ENCODE data around the gene STH. TPM values are rescaled to one million over a fixed set of nuclear protein-coding genes. Genes with fewer than 3 reads are reported as not detected.

STH gene
- polyA plus RNA-seq, 1 donor (not counting 4 experiments of a cell fraction or from before 2014, with no cell fraction given): not detected

GRCh38 chr17:46000757-46001156 lies 1.7 kb downstream of the STH start:
- Histone ChIP-seq H3K27ac (ENCODE audit: control insufficient read depth, insufficient read depth, low read length) (no peak overlapping the region), H2AFZ (ENCODE audit: control insufficient read depth, low read length) (no peak overlapping the region), H4K20me1 (ENCODE audit: control insufficient read depth, extremely low read depth, insufficient read depth, low read length) (no peaks in the 10 kb centered on the region), H3K36me3 (ENCODE audit: control insufficient read depth in 2 of 2, extremely low read depth in 1 of 2, insufficient read depth in 2 of 2, low read length in 2 of 2) (no peaks in the 10 kb centered on the region), H3K4me1 (ENCODE audit: control insufficient read depth, extremely low read depth, insufficient read depth, low read length) (no peaks in the 10 kb centered on the region), H3K9ac (ENCODE audit: control insufficient read depth, extremely low read depth, insufficient read depth, low read length) (no peak overlapping the region), H3K4me2 (ENCODE audit: control insufficient read depth, extremely low read depth, insufficient read depth, low read depth, low read length) (no peak overlapping the region), H3K9me1 (ENCODE audit: control insufficient read depth, extremely low read depth, insufficient read depth, low read length) (no peaks in the 10 kb centered on the region), H3K27me3 (ENCODE audit: control insufficient read depth, extremely low read depth, insufficient read depth, low read length) (peaks cover 17% of the 10 kb centered on the region), H3K9me3 (ENCODE audit: control insufficient read depth, low read depth, low read length) (no peaks in the 10 kb centered on the region), H3K79me2 (ENCODE audit: control insufficient read depth, insufficient read depth, low read length) (no peaks in the 10 kb centered on the region), H3K4me3 (ENCODE audit: control insufficient read depth in 2 of 3, extremely low read depth in 1 of 3, insufficient read depth in 2 of 3, low read depth in 1 of 3, low read length in 3 of 3) (no peak overlapping the region)
- FAIRE-seq: no peak
- no peak for DNase-seq (ENCODE audit: low read depth, low spot score)
- TF ChIP-seq EZH2 (IDR thresholded peaks at IDR 0.05; ENCODE audit: low read length) (no peak), CTCF (optimal IDR thresholded peaks at IDR 0.05 in 1 of 3, IDR thresholded peaks at IDR 0.05 in 1 of 3, conservative IDR thresholded peaks at IDR 0.05 in 1 of 3; ENCODE audit: extremely low read depth in 1 of 3, insufficient read depth in 2 of 3, low read length in 3 of 3) (no peak)
- dilution Hi-C loops (cut with MboI; ENCODE audit: extremely low pct_ligation_motif_present, low sequenced_read_pairs): no loop called here

GRCh38 chr17:46001390-46002310 lies 2.6 kb downstream of the STH start:
- Histone ChIP-seq H2AFZ (ENCODE audit: control insufficient read depth, low read length) (no peak overlapping the region), H3K36me3 (ENCODE audit: control insufficient read depth in 2 of 2, extremely low read depth in 1 of 2, insufficient read depth in 2 of 2, low read length in 2 of 2) (no peaks in the 10 kb centered on the region), H4K20me1 (ENCODE audit: control insufficient read depth, extremely low read depth, insufficient read depth, low read length) (no peaks in the 10 kb centered on the region), H3K9me3 (ENCODE audit: control insufficient read depth, low read depth, low read length) (no peaks in the 10 kb centered on the region), H3K9ac (ENCODE audit: control insufficient read depth, extremely low read depth, insufficient read depth, low read length) (no peak overlapping the region), H3K27ac (ENCODE audit: control insufficient read depth, insufficient read depth, low read length) (no peak overlapping the region), H3K27me3 (ENCODE audit: control insufficient read depth, extremely low read depth, insufficient read depth, low read length) (peaks cover 15% of the 10 kb centered on the region), H3K4me1 (ENCODE audit: control insufficient read depth, extremely low read depth, insufficient read depth, low read length) (no peaks in the 10 kb centered on the region), H3K4me3 (ENCODE audit: control insufficient read depth in 2 of 3, extremely low read depth in 1 of 3, insufficient read depth in 2 of 3, low read depth in 1 of 3, low read length in 3 of 3) (no peak overlapping the region), H3K9me1 (ENCODE audit: control insufficient read depth, extremely low read depth, insufficient read depth, low read length) (no peaks in the 10 kb centered on the region), H3K4me2 (ENCODE audit: control insufficient read depth, extremely low read depth, insufficient read depth, low read depth, low read length) (no peak overlapping the region), H3K79me2 (ENCODE audit: control insufficient read depth, insufficient read depth, low read length) (no peaks in the 10 kb centered on the region)
- dilution Hi-C loops (cut with MboI; ENCODE audit: extremely low pct_ligation_motif_present, low sequenced_read_pairs): no loop called here
- FAIRE-seq: no peak
- TF ChIP-seq EZH2 (IDR thresholded peaks at IDR 0.05; ENCODE audit: low read length): no peak
- no peak for TF ChIP-seq CTCF (optimal IDR thresholded peaks at IDR 0.05 in 1 of 3, IDR thresholded peaks at IDR 0.05 in 1 of 3, conservative IDR thresholded peaks at IDR 0.05 in 1 of 3; ENCODE audit: extremely low read depth in 1 of 3, insufficient read depth in 2 of 3, low read length in 3 of 3)
- no peak for DNase-seq (ENCODE audit: low read depth, low spot score)
